Lung (tissue), 12 donors: ENCODE measurements around the gene ABTB1. TPM values are rescaled to one million over a fixed set of nuclear protein-coding genes. Genes with fewer than 3 reads are reported as not detected.

ENCODE experiments used
- ATAC-seq: fragments of 200-7000 bp; cut with Tn5 transposase; one replicate; pipeline ENCODE4 v1.9.1; 2020; ENCODE audit warnings: moderate number of reproducible peaks; ENCODE audit not compliant: insufficient read depth, low FRiP score
- DNase-seq, 3 donors: peaks; one replicate each; pipeline ENCODE4 v3.0.0-alpha.2; 2013 to 2017
- H3K27ac ChIP-seq, 2 donors: one replicate each; pipeline ENCODE4 v1.5.1; 2013; ENCODE audit warnings: mild to moderate bottlenecking in 2 of 2, moderate library complexity in 2 of 2, control low read depth in 1 of 2, inconsistent platforms in 1 of 2, low read depth in 1 of 2, low read length in 1 of 2
- H3K27me3 ChIP-seq, 3 donors: one replicate each; pipeline ENCODE4 v1.5.1; 2013; ENCODE audit warnings: low read length in 2 of 3; ENCODE audit not compliant: control insufficient read depth in 3 of 3, insufficient read depth in 3 of 3
- H3K36me3 ChIP-seq, 4 donors: one replicate each; pipeline ENCODE4 v1.5.1; 2013; ENCODE audit warnings: low read length in 4 of 4, mild to moderate bottlenecking in 1 of 4, moderate library complexity in 1 of 4; ENCODE audit not compliant: control insufficient read depth in 4 of 4, insufficient read depth in 4 of 4
- H3K4me1 ChIP-seq, 5 donors: one replicate each; pipeline ENCODE4 v1.5.1; 2013; ENCODE audit warnings: low read length in 5 of 5, mild to moderate bottlenecking in 2 of 5, moderate library complexity in 1 of 5; ENCODE audit not compliant: control insufficient read depth in 5 of 5, insufficient read depth in 5 of 5
- H3K4me3 ChIP-seq: one replicate; pipeline ENCODE4 v1.5.1; 2013; ENCODE audit warnings: mild to moderate bottlenecking, control low read depth, moderate library complexity
- H3K9ac ChIP-seq, 2 donors: one replicate each; pipeline ENCODE4 v1.5.1; 2013; ENCODE audit warnings: low read length in 2 of 2, control low read depth in 1 of 2; ENCODE audit not compliant: insufficient read depth in 1 of 2
- H3K9me3 ChIP-seq, 4 donors: one replicate each; pipeline ENCODE4 v1.5.1; 2013; ENCODE audit warnings: low read length in 3 of 4, mild to moderate bottlenecking in 1 of 4, moderate library complexity in 1 of 4; ENCODE audit not compliant: control insufficient read depth in 4 of 4, insufficient read depth in 3 of 4
- CTCF ChIP-seq: IDR thresholded peaks from 2 replicates; pipeline ENCODE4 v1.5.1; 2012; ENCODE audit warnings: mild to moderate bottlenecking; ENCODE audit errors: control extremely low read depth, extremely low read depth
- WGBS, 2 donors: extraction: QIAGEN DNeasy Blood & Tissue Kit; methylation state at CpG; one replicate each; pipeline ENCODE4 v1.1.7; 2013; 5-methylcytosine and 5-hydroxymethylcytosine counted together
- polyA plus RNA-seq, 2 donors: library from polyadenylated mRNA; stranded (reverse); fragments of 200-250 nt; gene quantifications; one replicate each; pipeline ENCODE4 v1.2.1, GENCODE V29; 2013
- total RNA-seq, 2 donors: library from RNA; depleted of rRNA in 1 of 2; stranded (reverse); fragments of >200 nt in 1 of 2; gene quantifications; one replicate each; pipeline ENCODE4 v1.2.1, GENCODE V29; 2014 to 2021
- donor health status: control.
- donor health status: control.
- donor health status: Bipolar disorder and iron deficiency.
- donor health status: healthy.
- donor health status: DM: yes; HTN: yes; CAD: no.

Gene ABTB1
- total and polyA plus RNA-seq, 4 donors = 30.7 to 102 (median 48.6) TPM

GRCh38 chr3:127688416-127689265 lies 15.9 kb downstream of the ABTB1 start:
- no peak overlapping the region for H3K27ac ChIP-seq

GRCh38 chr3:127689266-127689860 lies 16.6 kb downstream of the ABTB1 start:
- Histone ChIP-seq H3K27ac (no peak overlapping the region), H3K4me3 (no peak overlapping the region), H3K4me1 (peaks cover 0 to 10% (median 4%) of the 10 kb centered on the region in 5 donors), H3K27me3 (no peaks in the 10 kb centered on the region), H3K36me3 (no peaks in the 10 kb centered on the region), H3K9ac (no peak overlapping the region), H3K9me3 (no peaks in the 10 kb centered on the region)
- ATAC-seq (no peak), DNase-seq (no peak)
- TF ChIP-seq CTCF = no peak
- 88 to 90% methylated on average over 19 of the region's 19 CpGs for WGBS, 2 donors

More at GRCh38 chr3:127688416-127689265, 15.9 kb downstream of the ABTB1 start:
- H3K9ac ChIP-seq = no peak overlapping the region
- no peak for TF ChIP-seq CTCF
- 73 to 74% methylated on average over 20 of the region's 20 CpGs for WGBS, 2 donors
- no peaks in the 10 kb centered on the region for H3K9me3 ChIP-seq
- peaks cover 0 to 10% (median 4%) of the 10 kb centered on the region in 5 donors for H3K4me1 ChIP-seq
- H3K36me3 ChIP-seq = no peaks in the 10 kb centered on the region
- ATAC-seq (no peak), DNase-seq (peak; percentile 31 to 44 (median 42))
- H3K27me3 ChIP-seq = no peaks in the 10 kb centered on the region
- no peak overlapping the region for H3K4me3 ChIP-seq

- H3K4me3 ChIP-seq = no peak overlapping the region
- 64 to 74% methylated on average over 4 of the region's 4 CpGs for WGBS, 2 donors
- DNase-seq = peak in 1 of 3 donors; percentile 41
- no peak overlapping the region for H3K9ac ChIP-seq
- H3K27me3 ChIP-seq = no peaks in the 10 kb centered on the region
- peaks cover 0 to 10% (median 4%) of the 10 kb centered on the region in 5 donors for H3K4me1 ChIP-seq
- TF ChIP-seq CTCF = no peak
- H3K36me3 ChIP-seq = no peaks in the 10 kb centered on the region
- H3K9me3 ChIP-seq = no peaks in the 10 kb centered on the region
- peak overlapping the region in 1 of 2 donors; percentile 43 for H3K27ac ChIP-seq
- ATAC-seq = peak; percentile 14
These were observed 17.4 kb downstream of the ABTB1 start for GRCh38 chr3:127690106-127690505.
